Ramos (cell line): ENCODE measurements around the gene NRF1.
"Not testable (repeated sequence)": the region's sequence is repeated elsewhere in the genome, so short reads cannot be mapped to it uniquely, and the experiment has no call there.

Source experiments
- in situ Hi-C: fragments of 300-500 bp; cut with MboI; formaldehyde crosslinking; loops from one replicate; pipeline ENCODE4 v1.14.3; 2022; ENCODE audit warnings: low sequenced_read_pairs; ENCODE audit not compliant: unreplicated experiment

Gene NRF1

GRCh38 chr7:129790136-129790535 is 178.6 kb downstream of the NRF1 start:
- in situ Hi-C loops = no loop called here

GRCh38 chr7:129792721-129793120 is 181.2 kb downstream of the NRF1 start:
- in situ Hi-C loops = no loop called here

GRCh38 chr7:129793506-129794310 is 182.2 kb downstream of the NRF1 start:
- in situ Hi-C loops = no loop called here

DNA sequence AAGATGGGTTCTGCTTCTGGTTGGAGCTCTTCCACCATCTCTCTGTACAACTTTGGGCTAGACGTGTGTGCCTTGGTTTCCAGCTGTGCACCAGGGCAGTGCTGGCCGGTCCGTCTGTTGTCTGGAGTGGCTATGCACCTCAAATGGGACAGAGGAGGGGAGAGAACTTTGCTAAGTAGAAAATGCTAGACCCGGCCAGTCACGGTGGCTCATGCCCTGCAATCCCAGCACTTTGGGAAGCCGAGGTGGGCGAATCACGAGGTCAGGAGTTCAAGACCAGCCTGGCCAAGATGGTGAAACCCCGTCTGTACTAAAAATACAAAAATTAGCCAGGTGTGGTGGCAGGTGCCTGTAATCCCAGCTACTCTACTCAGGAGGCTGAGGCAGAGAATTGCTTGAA is 182.9 kb downstream of the NRF1 start:
- in situ Hi-C loops = not testable (repeated sequence)

DNA sequence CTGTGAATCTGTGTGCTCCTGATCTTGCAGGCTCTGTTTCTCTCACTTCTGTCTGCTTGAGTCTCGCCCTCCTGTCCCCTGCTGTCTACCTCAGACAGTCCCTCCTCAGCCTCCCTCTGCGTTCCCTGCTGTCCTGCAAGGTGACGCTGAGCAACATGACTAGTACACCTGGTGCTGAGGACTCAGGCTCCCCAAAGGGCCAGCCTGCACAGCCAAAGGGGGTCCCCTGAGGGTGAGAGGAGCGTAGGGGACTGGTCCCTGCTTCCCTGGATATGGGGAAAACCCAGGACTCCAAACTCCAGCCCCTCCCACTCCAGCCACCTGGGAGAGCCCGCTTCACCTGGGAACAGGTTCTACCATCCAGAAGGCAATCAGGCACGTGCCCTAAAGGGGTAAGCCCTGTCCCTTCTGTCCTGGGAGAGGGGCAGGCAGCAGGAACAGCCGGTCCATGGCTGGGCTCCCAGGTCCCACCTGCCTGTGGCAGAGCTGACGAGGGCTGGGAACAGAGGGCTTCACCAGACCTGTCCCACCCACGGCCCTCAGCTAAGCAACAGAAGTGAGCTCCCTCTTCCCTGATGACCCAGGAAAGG is 184.8 kb downstream of the NRF1 start:
- in situ Hi-C loops = no loop called here

GRCh38 chr7:129797214-129797789 is 185.8 kb downstream of the NRF1 start:
- in situ Hi-C loops = no loop called here

DNA sequence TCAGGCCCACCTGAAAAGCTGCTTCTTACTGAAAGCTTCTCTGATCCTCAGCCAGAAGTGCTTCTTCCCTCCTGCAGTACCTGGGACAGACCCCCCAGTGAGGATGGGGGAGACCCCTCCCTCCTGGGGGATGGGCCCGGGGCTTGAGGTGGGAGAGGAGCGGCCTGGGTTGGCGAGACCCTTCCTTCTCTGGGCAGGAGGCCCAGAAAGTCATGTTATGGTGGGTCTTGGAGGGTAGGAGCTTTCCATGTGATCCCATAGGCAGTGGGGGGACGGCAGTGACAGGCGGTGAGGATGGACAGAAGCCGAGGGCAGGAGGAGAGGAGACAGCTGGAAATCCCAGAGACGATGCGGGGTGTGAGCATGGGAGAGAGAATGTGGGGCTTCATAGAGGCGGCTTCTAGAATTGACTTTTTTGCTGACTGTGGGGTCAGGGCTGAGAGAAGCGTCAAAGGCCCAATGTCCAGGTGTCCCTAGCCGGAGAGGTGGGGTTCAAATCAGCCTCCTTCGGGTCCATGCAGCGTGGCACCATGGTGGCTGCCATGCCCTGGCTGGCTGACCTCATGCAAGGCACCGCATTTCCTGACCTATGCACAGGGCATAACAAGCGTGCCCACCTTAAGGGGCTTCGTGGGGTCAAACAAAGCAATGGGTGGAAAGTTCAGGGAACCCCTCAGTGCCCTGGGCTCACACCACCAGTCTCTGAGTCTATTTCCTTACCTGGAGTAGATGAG is 187.3 kb downstream of the NRF1 start:
- in situ Hi-C loops = no loop called here

DNA sequence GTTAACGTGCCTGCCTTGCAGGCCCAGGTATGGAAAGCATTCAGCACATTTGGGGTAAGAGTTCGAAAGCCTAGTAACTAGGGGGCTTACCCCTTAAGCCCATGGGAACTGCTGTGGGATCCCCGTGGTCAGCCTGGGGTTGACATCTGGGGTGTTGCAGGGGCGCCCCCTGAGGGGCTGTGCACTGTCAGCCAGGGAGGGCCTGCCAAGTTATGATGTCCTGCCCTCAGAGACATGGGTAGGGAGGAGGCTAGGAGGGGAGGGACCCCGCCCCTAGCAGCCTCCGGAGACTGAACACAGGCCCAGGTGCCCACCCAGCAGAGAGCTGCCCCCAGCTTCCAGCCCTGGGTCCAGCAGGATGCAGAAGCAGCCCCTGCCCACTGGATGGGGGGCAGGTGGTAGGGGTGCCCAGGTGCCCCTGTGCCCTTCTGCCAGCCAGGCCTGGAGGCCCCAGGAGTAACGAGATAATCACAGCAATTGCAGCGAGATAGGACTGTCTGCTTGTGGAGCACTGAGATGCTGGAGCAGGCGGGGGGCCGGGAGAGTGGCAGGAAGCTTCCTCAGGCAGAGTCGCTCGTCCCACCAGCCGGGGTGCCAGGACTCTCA is 187.9 kb downstream of the NRF1 start:
- in situ Hi-C loops = no loop called here

DNA sequence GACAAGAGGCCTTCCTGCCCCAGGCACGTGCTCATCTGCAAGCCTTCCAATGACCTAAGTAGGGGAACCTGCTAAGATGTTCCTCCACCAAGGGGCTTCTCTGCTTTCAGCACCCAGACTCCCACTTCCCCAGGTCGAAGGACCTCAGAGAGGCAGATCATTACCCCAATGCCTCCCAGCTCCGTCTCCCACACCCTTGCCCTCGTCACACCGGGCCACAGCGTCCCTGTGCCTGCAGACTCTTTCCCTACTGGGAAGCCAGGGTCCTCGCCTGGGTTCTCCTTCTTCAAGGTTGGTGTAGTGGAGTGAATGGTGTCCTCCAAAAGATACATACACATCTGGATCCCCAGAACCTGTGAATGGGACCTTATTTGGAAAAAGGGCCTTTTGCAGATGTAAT is 189.4 kb downstream of the NRF1 start:
- in situ Hi-C loops = no loop called here

DNA sequence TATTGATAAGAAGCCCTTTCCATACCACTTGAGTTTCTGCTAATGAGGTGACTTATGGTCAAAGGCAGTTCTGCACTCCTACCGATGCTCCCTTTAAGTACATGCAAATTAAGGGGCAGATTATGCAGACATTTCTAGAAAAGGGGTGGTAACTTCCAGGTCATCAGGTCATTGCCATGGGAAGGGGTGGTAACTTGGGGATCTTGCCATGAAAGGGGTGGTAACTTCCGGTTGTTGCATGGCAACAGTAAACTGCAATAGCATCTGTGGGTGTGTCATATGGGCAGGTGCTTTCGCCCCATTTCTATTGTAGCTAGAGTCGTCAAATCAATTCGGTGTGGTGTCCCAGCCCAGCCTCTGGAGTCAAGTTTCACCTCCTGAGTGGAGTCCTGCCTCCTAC is 190.4 kb downstream of the NRF1 start:
- in situ Hi-C loops = no loop called here

GRCh38 chr7:129803546-129804081 is 192.1 kb downstream of the NRF1 start:
- in situ Hi-C loops = no loop called here

- in situ Hi-C loops = no loop called here
Observed at GRCh38 chr7:129804111-129804889, 192.8 kb downstream of the NRF1 start.

GRCh38 chr7:129804890-129805719 is 193.6 kb downstream of the NRF1 start:
- in situ Hi-C loops = no loop called here
